ENCODE results near the gene ILK. TPM values are rescaled to one million over a fixed set of nuclear protein-coding genes. Genes with fewer than 3 reads are reported as not detected.

ILK gene
- total RNA-seq, 2 experiments from 2014 or later = 64.8 to 80.3 TPM

- no peak for TF ChIP-seq EZH2phosphoT487 (IDR thresholded peaks at IDR 0.05; ENCODE audit: borderline replicate concordance, low read depth, low read length)
- TF ChIP-seq CTCF (conservative IDR thresholded peaks at IDR 0.05; ENCODE audit: low read length) = no peak
- POLR2A ChIA-PET = interaction anchor here (0.6 kb wide), 1 partner anchor 331 kb away, joined by 3 read pairs; no protein-coding TSS in a partner anchor
- Histone ChIP-seq H3K4me3 (ENCODE audit: low read depth, low read length, poor library complexity, severe bottlenecking) (no peak overlapping the region), H3K36me3 (ENCODE audit: insufficient read depth, low read length) (no peaks in the 10 kb centered on the region), H3K79me2 (ENCODE audit: insufficient read depth, low read depth, low read length) (no peaks in the 10 kb centered on the region), H3K9me3 (ENCODE audit: low read length) (no peaks in the 10 kb centered on the region), H3K4me1 (ENCODE audit: insufficient read depth, low read length, poor library complexity, severe bottlenecking) (no peaks in the 10 kb centered on the region), H3K4me2 (ENCODE audit: low read length) (no peak overlapping the region), H4K20me1 (ENCODE audit: insufficient read depth, low read length) (no peaks in the 10 kb centered on the region), H3K27ac (ENCODE audit: low read depth, low read length, poor library complexity, severe bottlenecking) (no peak overlapping the region), H2AFZ (ENCODE audit: low read length) (no peak overlapping the region), H3K9me2 (ENCODE audit: insufficient read depth, low read length) (no peaks in the 10 kb centered on the region)
- no peak for DNase-seq (ENCODE audit: low spot score)
- CTCF ChIA-PET (ENCODE audit: unreplicated experiment) = no interaction called here
- BruUV-seq (replicated peaks) = no TSS peak
- intact Hi-C loops (cut with micrococcal nuclease; ENCODE audit: unreplicated experiment) = no loop called here
These were observed 45.6 kb upstream of the ILK start for GRCh38 chr11:6557761-6558674.

- Histone ChIP-seq H3K9me2 (ENCODE audit: insufficient read depth, low read length) (no peaks in the 10 kb centered on the region), H3K79me2 (ENCODE audit: insufficient read depth, low read depth, low read length) (no peaks in the 10 kb centered on the region), H3K4me3 (ENCODE audit: low read depth, low read length, poor library complexity, severe bottlenecking) (no peak overlapping the region), H3K27ac (ENCODE audit: low read depth, low read length, poor library complexity, severe bottlenecking) (no peak overlapping the region), H2AFZ (ENCODE audit: low read length) (no peak overlapping the region), H3K4me2 (ENCODE audit: low read length) (no peak overlapping the region), H3K4me1 (ENCODE audit: insufficient read depth, low read length, poor library complexity, severe bottlenecking) (no peaks in the 10 kb centered on the region), H3K36me3 (ENCODE audit: insufficient read depth, low read length) (no peaks in the 10 kb centered on the region), H4K20me1 (ENCODE audit: insufficient read depth, low read length) (no peaks in the 10 kb centered on the region), H3K9me3 (ENCODE audit: low read length) (no peaks in the 10 kb centered on the region)
- DNase-seq (ENCODE audit: low spot score) = no peak
- BruUV-seq (replicated peaks) = no TSS peak
- ChIA-PET POLR2A (interaction anchor here (0.5 kb wide), 1 partner anchor 130 kb away, joined by 5 read pairs; no protein-coding TSS in a partner anchor), CTCF (ENCODE audit: unreplicated experiment) (no interaction called here)
- intact Hi-C loops (cut with micrococcal nuclease; ENCODE audit: unreplicated experiment) = no loop called here
- TF ChIP-seq EZH2phosphoT487 (IDR thresholded peaks at IDR 0.05; ENCODE audit: borderline replicate concordance, low read depth, low read length) = no peak
- no peak for TF ChIP-seq CTCF (conservative IDR thresholded peaks at IDR 0.05; ENCODE audit: low read length)
These were observed 44.2 kb upstream of the ILK start for GRCh38 chr11:6559369-6559768.

- no peak for DNase-seq (ENCODE audit: low spot score)
- TF ChIP-seq CTCF (conservative IDR thresholded peaks at IDR 0.05; ENCODE audit: low read length) (no peak), EZH2phosphoT487 (IDR thresholded peaks at IDR 0.05; ENCODE audit: borderline replicate concordance, low read depth, low read length) (no peak)
- H3K4me1 ChIP-seq (ENCODE audit: insufficient read depth, low read length, poor library complexity, severe bottlenecking) = no peaks in the 10 kb centered on the region
- H3K9me3 ChIP-seq (ENCODE audit: low read length) = no peaks in the 10 kb centered on the region
- no peaks in the 10 kb centered on the region for H4K20me1 ChIP-seq (ENCODE audit: insufficient read depth, low read length)
- BruUV-seq (replicated peaks) = no TSS peak
- no peaks in the 10 kb centered on the region for H3K9me2 ChIP-seq (ENCODE audit: insufficient read depth, low read length)
- H3K4me3 ChIP-seq (ENCODE audit: low read depth, low read length, poor library complexity, severe bottlenecking) = no peak overlapping the region
- no peaks in the 10 kb centered on the region for H3K79me2 ChIP-seq (ENCODE audit: insufficient read depth, low read depth, low read length)
- no peak overlapping the region for H3K4me2 ChIP-seq (ENCODE audit: low read length)
- POLR2A ChIA-PET = no interaction called here
- no peaks in the 10 kb centered on the region for H3K36me3 ChIP-seq (ENCODE audit: insufficient read depth, low read length)
- no peak overlapping the region for H2AFZ ChIP-seq (ENCODE audit: low read length)
- intact Hi-C loops (cut with micrococcal nuclease; ENCODE audit: unreplicated experiment) = no loop called here
- no peak overlapping the region for H3K27ac ChIP-seq (ENCODE audit: low read depth, low read length, poor library complexity, severe bottlenecking)
- CTCF ChIA-PET (ENCODE audit: unreplicated experiment) = no interaction called here
These were observed 42.3 kb upstream of the ILK start for GRCh38 chr11:6561288-6561687.
